ENCODE results near the gene UPK3A.
"Not testable (repeated sequence)": the region's sequence is repeated elsewhere in the genome, so short reads cannot be mapped to it uniquely, and the experiment has no call there.

UPK3A gene

GRCh38 chr22:45285263-45286058 lies 712 bp downstream of the UPK3A start:
- no peak for FAIRE-seq

- FAIRE-seq = no peak
Measured at GRCh38 chr22:45286854-45287551, 2.3 kb downstream of the UPK3A start.

GRCh38 chr22:45290410-45290936 lies 5.7 kb downstream of the UPK3A start:
- FAIRE-seq = no peak

GRCh38 chr22:45291061-45291930 lies 6.5 kb downstream of the UPK3A start:
- no peak for FAIRE-seq

DNA sequence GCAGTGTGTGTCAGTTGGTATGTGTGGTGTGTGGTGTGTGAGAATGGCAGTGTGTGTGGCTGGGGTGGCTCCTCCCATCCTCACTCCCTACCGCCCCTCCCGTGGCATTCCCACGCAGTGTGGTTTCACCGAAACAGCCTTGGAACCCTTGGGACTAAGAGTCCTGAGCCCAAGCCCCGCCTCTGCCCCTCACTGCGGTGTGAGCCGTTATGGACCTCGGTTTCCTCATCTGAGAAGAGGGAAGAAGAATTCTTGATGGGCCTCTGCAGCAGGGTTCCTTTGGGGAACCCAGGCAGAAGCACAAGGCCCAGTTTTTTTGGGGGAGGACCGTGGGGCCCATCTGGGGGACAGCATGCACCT lies 7.2 kb downstream of the UPK3A start:
- FAIRE-seq = no peak

DNA sequence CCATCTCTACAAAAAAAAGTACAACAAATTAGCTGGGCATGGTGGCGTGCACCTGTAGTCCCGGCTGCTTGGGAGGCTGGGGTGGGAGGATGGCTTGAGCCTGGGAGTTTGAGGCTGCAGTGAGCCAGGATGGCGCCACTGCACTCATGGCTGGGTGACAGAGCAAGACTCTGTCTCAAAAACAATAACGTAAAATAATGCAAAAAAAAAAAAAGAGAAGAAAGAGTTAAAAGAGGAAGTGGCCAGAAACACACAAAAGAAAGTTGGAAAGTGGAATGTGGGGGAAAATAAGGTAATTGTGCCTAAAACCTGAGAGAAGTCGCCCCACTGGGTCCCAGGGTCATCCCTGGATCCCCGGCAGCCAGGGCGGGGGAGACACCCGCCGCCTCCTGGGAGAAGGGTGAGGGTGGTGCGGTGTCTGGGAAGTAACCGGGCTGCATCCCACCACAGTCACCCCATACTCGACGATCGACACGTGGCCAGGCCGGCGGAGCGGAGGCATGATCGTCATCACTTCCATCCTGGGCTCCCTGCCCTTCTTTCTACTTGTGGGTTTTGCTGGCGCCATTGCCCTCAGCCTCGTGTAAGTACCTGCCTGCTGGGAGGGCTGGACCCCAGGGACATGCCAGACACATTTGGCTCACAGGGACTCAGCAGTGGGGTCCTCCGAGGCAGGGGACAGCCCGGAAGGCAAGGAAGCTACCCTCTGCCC lies 8.1 kb downstream of the UPK3A start:
- no peak for FAIRE-seq

GRCh38 chr22:45294030-45294429 lies 9.3 kb downstream of the UPK3A start:
- FAIRE-seq = no peak

DNA sequence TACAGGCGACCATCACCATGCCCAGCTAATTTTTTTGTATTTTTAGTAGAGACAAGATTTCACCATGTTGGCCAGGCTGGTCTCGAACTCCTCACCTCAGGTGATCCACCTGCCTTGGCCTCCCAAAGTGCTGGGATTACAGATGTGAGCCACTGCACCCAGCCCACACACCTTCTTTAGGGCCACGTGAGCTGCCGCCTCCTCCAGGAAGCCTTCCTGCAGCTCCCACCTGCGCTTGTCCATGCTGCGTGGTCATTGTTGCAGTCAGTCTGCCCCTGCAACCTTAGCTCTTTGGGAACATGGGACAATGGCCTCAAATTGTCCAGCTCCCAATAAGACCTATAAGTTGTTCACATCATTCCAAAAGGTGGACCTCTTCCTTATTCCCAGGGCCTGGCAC lies 10.3 kb downstream of the UPK3A start:
- FAIRE-seq = not testable (repeated sequence)

GRCh38 chr22:45295492-45295891 lies 10.7 kb downstream of the UPK3A start:
- FAIRE-seq = no peak

GRCh38 chr22:45296628-45297297 lies 12.0 kb downstream of the UPK3A start:
- no peak for FAIRE-seq

DNA sequence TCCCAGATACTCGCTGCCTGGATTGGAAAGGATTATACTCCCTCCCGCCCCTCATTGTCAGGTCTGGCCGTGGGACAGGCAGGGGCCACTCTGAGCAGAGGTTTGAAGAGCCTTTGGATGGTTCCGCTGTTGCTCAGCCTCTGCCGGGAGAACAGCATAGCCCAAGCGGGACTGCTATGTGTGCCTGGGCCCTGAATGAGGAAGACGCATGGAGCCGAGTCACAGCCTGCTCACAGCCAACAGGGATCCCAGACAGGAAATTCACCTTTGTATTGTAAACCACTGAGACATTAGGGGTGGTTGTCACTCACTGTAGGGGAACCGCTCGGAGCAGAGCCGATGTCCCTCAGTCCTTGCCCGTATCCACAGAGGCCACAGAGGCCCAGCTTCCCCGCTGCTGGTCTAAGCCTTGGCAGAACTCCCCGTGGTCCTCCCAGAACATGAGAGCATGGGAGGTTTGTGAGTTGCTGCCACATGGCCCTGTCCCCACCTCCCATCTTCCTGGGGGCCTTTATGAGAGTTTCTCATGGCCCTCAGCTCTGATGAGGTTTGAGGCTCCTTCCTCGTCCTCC lies 14.3 kb downstream of the UPK3A start:
- FAIRE-seq = no peak

GRCh38 chr22:45302751-45303150 lies 18.0 kb downstream of the UPK3A start:
- FAIRE-seq = no peak

GRCh38 chr22:45303181-45303580 lies 18.4 kb downstream of the UPK3A start:
- FAIRE-seq = no peak

DNA sequence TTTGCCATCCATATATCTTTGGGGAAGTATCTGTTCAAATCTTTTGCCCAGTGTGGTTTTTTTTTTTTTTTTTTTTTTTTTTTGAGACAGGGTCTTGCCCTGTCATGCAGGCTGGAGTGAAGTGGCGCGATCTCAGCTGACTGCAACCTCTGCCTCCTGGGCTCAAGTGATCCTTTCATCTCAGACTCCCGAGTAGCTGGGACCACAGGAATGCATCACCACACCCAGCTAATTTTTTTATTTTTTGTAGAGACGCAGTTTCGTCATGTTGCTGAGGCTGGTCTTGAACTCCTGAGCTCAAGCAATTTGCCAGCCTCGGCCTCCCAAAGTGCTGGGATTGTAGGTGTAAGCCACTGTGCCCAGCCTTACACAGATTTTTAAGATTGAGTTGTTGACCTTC lies 20.2 kb downstream of the UPK3A start:
- no peak for FAIRE-seq

DNA sequence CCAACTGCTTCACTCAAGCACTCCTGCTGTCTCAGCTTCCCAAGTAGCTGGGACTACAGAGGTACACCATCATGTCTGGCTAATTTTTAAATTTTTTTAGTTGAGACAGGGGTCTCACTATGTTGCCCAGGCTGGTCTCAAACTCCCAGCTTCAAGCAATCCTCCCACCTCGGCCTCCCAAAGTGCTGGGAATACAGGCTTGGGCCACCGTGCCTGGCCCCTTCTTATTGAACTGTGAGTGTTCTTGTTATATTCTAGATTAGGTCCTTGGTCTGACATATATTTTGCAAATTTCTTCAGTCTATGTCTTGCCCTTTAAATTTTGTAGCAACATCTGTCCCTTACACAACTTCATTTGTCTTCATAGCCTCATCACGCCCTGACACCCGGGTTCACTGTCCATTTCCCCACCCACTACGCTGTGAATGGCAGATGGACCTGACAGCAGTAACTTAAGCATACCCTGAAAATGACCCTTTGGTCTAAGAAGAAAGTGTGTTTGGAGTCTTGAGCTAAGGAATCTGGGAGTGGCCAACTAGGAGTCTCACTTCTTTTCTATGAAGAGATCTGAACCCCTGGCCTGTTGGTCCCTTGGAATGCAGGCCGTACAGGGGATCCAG lies 20.8 kb downstream of the UPK3A start:
- no peak for FAIRE-seq

GRCh38 chr22:45306139-45306538 lies 21.4 kb downstream of the UPK3A start:
- no peak for FAIRE-seq

DNA sequence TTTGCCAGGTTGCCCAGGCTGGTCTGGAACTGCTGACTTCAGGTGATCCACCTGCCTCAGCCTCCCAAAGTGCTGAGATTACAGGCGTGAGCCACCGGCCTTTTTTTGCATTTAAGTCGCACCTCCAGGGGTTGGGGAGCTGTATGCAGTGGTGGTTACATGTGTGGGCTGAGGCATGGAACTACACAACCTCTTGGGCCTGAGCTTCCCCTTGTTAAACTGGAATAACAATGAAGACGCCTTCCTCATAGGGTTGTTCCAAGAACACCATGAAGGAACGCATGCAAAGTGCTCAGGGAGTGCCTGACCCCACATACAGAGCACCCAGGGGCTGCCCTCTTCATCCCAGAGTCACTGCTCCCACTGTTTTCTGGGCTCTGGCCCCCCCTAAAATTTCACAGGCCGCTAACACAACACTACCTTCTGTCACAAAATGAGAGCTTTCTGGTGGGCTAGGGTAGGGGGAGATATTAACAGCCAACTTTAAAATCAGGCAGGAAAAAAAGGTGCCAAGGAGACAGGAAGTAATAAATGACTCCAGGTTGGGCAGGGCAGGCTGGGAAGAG lies 23.7 kb downstream of the UPK3A start:
- no peak for FAIRE-seq

- FAIRE-seq = no peak
Measured at GRCh38 chr22:45308957-45309421, 24.2 kb downstream of the UPK3A start.

DNA sequence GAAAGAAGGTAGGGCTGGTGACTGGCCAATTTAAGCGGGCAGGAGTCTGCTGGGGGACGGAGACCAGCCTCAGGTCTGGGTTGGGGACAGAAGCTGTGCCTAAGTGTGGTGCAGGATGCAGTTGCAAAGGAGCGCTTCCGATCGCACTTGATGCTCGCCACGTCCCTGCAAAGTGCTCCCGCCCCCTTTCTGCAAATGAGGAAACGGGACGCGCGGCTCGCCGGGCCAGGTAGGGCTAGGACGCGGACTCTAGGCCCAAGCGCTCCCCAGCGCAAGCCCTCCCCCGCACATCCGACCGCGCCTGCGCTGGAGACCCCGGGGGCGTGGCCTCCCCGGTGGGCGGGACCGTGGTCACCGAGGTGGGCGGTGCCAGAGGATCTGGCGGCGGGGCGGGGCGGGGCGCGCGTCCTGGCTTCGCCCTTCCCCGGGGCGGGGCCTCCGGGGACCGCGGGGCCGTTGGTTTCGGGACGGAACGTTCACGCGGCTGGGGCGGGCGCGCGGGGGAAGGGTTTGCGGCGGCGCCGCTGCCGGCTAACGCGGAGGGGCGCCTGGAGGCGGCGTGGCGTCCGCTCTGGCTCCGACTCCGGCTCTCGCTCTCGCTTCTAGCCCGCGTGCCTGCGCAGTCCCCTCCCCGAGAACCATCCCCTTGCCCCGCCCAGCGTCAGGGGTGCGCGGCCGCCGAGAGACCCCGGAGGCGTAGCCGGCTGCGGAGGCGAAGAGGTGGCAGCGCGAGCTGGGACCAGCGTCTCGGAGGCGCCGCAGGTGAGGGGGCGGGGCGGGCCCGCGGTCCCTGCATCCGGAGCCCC lies 24.9 kb downstream of the UPK3A start, which contains the start of gene FAM118A:
Gene FAM118A, plus strand, starts transcription at position 513 of the 806 bp plus-strand sequence. CDS start 12,446 bp downstream, outside the sequence.
- no peak for FAIRE-seq

All from colon (tissue), 2 donors.